Measurements from ENCODE around the gene GJB5. TPM values are rescaled to one million over a fixed set of nuclear protein-coding genes. Genes with fewer than 3 reads are reported as not detected.

The GJB5 gene
- total and polyA plus RNA-seq, 8 donors: 0.37 to 23.9 TPM; not detected in 6

- TF ChIP-seq POLR2AphosphoS5 (IDR thresholded peaks at IDR 0.05): peak in 2 of 3 donors; percentile 29 to 34
- no peak for TF ChIP-seq EP300 (IDR thresholded peaks at IDR 0.05)
- TF ChIP-seq POLR2A (IDR thresholded peaks at IDR 0.05): no peak
- Histone ChIP-seq H3K36me3 (peaks cover 0 to 28% (median 5%) of the 10 kb centered on the region in 4 donors), H3K27me3 (peaks cover 6 to 47% (median 14%) of the 10 kb centered on the region in 3 donors), H3K4me3 (peak within 1 kb of the TSS; percentile 14 to 48 (median 36)), H3K9me3 (no peaks in the 10 kb centered on the region), H3K27ac (peak within 1 kb of the TSS; percentile 0 to 59 (median 52)), H3K4me1 (peaks cover 9 to 19% (median 10%) of the 10 kb centered on the region in 4 donors)
- intact Hi-C loops (cut with DNase I; ENCODE audit: low total_unique reads): loop anchor here (5.0 kb wide), 1 partner anchor 54 kb away; no protein-coding TSS in a partner anchor
- 6 to 15% (median 9%) methylated on average over 27 to 45 of the region's 45 CpGs for WGBS, 5 donors
- DNase-seq: peak in 1 of 2 donors; percentile 49
These were observed 38.3 kb downstream of the GJB5 start, which contains the start of gene GJA4 for GRCh38 chr1:34792868-34793727. GJA4 (plus strand) TSS chr1:34792999; CDS start chr1:34794214, 1,215 bp downstream.

- peaks cover 0 to 28% (median 5%) of the 10 kb centered on the region in 4 donors for H3K36me3 ChIP-seq
- peak in 1 of 2 donors; percentile 27 for DNase-seq
- H3K27ac ChIP-seq: peak overlapping the region in 2 of 5 donors; percentile 0 to 58
- TF ChIP-seq POLR2A (IDR thresholded peaks at IDR 0.05): no peak
- TF ChIP-seq POLR2AphosphoS5 (IDR thresholded peaks at IDR 0.05): no peak
- TF ChIP-seq EP300 (IDR thresholded peaks at IDR 0.05): no peak
- TF ChIP-seq CTCF (IDR thresholded peaks at IDR 0.05): no peak
- no peaks in the 10 kb centered on the region for H3K9me3 ChIP-seq
- peak overlapping the region; percentile 3 to 48 (median 30) for H3K4me3 ChIP-seq
- peaks cover 9 to 18% (median 10%) of the 10 kb centered on the region in 4 donors for H3K4me1 ChIP-seq
- intact Hi-C loops (cut with DNase I; ENCODE audit: low total_unique reads): loop anchor here (5.0 kb wide), 1 partner anchor 53 kb away; no protein-coding TSS in a partner anchor
- H3K27me3 ChIP-seq: peaks cover 6 to 47% (median 14%) of the 10 kb centered on the region in 3 donors
- 80 to 89% (median 83%) methylated on average over 33 to 40 of the region's 40 CpGs for WGBS, 5 donors
These were observed 39.3 kb downstream of the GJB5 start for GRCh38 chr1:34794001-34794789.

GRCh38 chr1:34794790-34795180, 39.9 kb downstream of the GJB5 start:
- DNase-seq: no peak
- 81 to 97% (median 87%) methylated on average over 8 to 12 of the region's 12 CpGs for WGBS, 5 donors
- H3K4me1 ChIP-seq: peaks cover 9 to 18% (median 10%) of the 10 kb centered on the region in 4 donors
- H3K27me3 ChIP-seq: peaks cover 6 to 47% (median 14%) of the 10 kb centered on the region in 3 donors
- H3K36me3 ChIP-seq: peaks cover 0 to 28% (median 5%) of the 10 kb centered on the region in 4 donors
- peak overlapping the region in 3 of 4 donors; percentile 14 to 48 (median 45) for H3K4me3 ChIP-seq
- intact Hi-C loops (cut with DNase I; ENCODE audit: low total_unique reads): loop anchor here (5.0 kb wide), 1 partner anchor 53 kb away; no protein-coding TSS in a partner anchor
- no peak overlapping the region for H3K27ac ChIP-seq
- TF ChIP-seq POLR2AphosphoS5 (IDR thresholded peaks at IDR 0.05) (no peak), CTCF (IDR thresholded peaks at IDR 0.05) (no peak)
- no peaks in the 10 kb centered on the region for H3K9me3 ChIP-seq

- Histone ChIP-seq H3K36me3 (peaks cover 0 to 28% (median 5%) of the 10 kb centered on the region in 4 donors), H3K4me3 (peak overlapping the region; percentile 14 to 48 (median 32)), H3K4me1 (peaks cover 9 to 18% (median 10%) of the 10 kb centered on the region in 4 donors), H3K27me3 (peaks cover 6 to 41% (median 14%) of the 10 kb centered on the region in 3 donors), H3K9me3 (no peaks in the 10 kb centered on the region), H3K27ac (no peak overlapping the region)
- no peak for TF ChIP-seq EP300 (IDR thresholded peaks at IDR 0.05)
- no peak for TF ChIP-seq POLR2AphosphoS5 (IDR thresholded peaks at IDR 0.05)
- TF ChIP-seq CTCF (IDR thresholded peaks at IDR 0.05): no peak
- no peak for TF ChIP-seq POLR2A (IDR thresholded peaks at IDR 0.05)
- intact Hi-C loops (cut with DNase I; ENCODE audit: low total_unique reads): no loop called here
- DNase-seq: no peak
- WGBS, 5 donors: 61 to 81% (median 80%) methylated on average over 6 of the region's 6 CpGs
These were observed 41.1 kb downstream of the GJB5 start for GRCh38 chr1:34795916-34796315.
